ENCODE data around the gene ZBTB25.

Gene ZBTB25

DNA sequence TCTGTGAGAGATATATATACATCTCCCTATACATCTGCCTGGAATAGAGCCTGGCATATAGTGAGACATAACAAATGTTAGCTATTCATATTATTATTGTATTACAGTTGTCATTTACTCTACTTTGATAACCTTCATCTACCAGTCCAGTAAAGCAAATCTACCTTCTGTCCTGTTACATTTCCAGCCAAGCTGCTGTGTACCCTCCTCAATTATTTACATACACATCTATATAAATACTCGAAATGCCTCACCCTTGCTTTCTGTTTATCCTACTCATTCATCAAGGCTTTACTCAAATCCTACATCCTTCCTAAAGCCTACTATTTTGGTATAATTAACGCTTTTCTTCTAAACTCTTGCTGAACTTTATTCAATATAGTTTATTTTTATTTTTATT, 9.6 kb upstream of the ZBTB25 start:
- no peak for TF ChIP-seq CTCF (IDR thresholded peaks at IDR 0.05; ENCODE audit: low read depth, low read length, missing control alignments)
- no peak overlapping the region for H3K4me3 ChIP-seq (replicated peaks; ENCODE audit: low read depth, low read length)
- DNase-seq (ENCODE audit: extremely low read depth, low read depth): no peak

DNA sequence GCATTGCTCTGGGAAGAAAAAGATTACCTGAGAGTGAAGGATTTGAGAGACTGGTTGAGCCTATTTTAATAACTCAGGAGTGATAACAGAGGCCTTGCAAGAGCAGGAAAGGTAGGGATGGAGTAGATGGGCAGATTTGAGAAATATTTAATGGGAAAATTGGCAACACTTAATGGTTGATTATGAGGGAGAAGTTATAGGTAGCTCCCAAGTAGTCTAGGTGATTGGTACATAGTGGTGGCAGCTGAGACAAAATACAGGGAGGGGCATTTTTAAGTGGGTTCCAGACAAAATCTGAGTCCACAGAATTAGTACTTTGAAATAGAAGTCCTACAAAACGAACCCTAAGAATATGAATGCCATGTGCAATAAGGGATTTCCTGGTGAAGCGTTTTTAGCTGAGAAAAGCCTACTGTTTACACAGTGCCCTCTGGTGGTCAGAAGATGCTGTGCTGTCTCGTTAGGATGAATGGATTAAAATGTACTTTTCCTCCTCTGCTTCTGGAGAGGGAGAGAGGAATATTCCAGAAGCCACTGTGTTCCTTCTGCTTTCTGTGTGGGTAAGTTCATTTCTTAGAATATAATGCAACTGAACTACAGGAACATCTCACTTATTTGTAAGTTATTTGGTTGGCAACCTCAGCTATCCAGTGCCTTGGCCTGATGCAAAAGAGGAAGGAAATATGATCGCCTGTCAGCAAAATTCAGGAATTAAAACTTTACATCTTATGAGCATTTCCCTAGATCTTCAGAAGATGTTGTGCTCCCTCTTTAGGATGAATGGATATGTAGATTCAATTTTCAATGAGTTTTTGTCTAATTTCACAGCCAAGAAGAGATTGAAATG, 7.4 kb upstream of the ZBTB25 start:
- peak; percentile 90 for TF ChIP-seq CTCF (IDR thresholded peaks at IDR 0.05; ENCODE audit: low read depth, low read length, missing control alignments)
- peak; percentile 63 for DNase-seq (ENCODE audit: extremely low read depth, low read depth)
- H3K4me3 ChIP-seq (replicated peaks; ENCODE audit: low read depth, low read length): no peak overlapping the region

GRCh38 chr14:64509036-64509435, 5.4 kb upstream of the ZBTB25 start:
- no peak overlapping the region for H3K4me3 ChIP-seq (replicated peaks; ENCODE audit: low read depth, low read length)
- no peak for DNase-seq (ENCODE audit: extremely low read depth, low read depth)
- TF ChIP-seq CTCF (IDR thresholded peaks at IDR 0.05; ENCODE audit: low read depth, low read length, missing control alignments): no peak

- no peak for DNase-seq (ENCODE audit: extremely low read depth, low read depth)
- no peak overlapping the region for H3K4me3 ChIP-seq (replicated peaks; ENCODE audit: low read depth, low read length)
- no peak for TF ChIP-seq CTCF (IDR thresholded peaks at IDR 0.05; ENCODE audit: low read depth, low read length, missing control alignments)
These were observed 4.7 kb upstream of the ZBTB25 start for GRCh38 chr14:64508215-64508776.

DNA sequence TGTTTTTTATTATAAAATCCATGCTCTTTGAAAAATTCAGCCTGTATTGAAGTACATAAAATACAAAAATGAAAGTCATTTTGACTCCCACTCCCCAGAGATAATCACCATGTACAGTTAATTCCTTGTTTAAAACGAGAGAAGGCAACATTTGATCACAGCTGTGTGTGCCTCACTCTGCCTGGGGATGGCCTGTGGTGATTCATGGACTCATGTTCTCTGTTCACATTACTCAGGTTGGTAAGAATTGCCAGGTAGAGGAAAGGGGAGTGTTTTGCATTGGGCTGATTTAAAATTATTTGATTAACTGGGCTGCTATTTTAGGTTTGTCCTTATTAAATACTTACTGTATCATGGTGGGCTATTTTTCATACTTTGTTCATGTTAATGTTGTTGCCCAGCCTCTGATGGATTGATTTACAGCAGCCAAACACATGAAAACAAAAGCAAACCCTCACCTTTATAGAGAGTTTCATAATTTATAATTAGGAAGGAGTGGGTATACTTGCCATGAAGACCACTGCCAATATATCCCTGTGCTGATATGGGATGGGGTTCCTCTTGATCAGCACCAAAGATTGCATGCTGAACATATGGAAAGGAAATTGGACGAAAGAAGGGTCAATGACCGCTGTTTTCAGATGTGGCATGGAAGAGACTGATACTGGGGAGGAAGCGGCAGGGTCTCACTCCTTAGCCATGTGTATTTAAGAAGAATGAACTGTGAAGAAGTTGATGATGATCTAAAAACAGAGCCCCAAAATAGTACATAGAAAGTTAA, 3.9 kb upstream of the ZBTB25 start:
- 0 out of 2 replicates have a peak overlapping the region, but pooled peaks have one; percentile 9 for H3K4me3 ChIP-seq (replicated peaks; ENCODE audit: low read depth, low read length)
- DNase-seq (ENCODE audit: extremely low read depth, low read depth): no peak
- TF ChIP-seq CTCF (IDR thresholded peaks at IDR 0.05; ENCODE audit: low read depth, low read length, missing control alignments): no peak

- no peak for DNase-seq (ENCODE audit: extremely low read depth, low read depth)
- TF ChIP-seq CTCF (IDR thresholded peaks at IDR 0.05; ENCODE audit: low read depth, low read length, missing control alignments): no peak
- peak overlapping the region; percentile 84 for H3K4me3 ChIP-seq (replicated peaks; ENCODE audit: low read depth, low read length)
These were observed 3.1 kb upstream of the ZBTB25 start for GRCh38 chr14:64506721-64507120.
